ENCODE results near the gene NEK11. TPM values are rescaled to one million over a fixed set of nuclear protein-coding genes. Genes with fewer than 3 reads are reported as not detected.

NEK11 gene
- total RNA-seq, 4 donors from 2014 or later = 1.6 to 8.5 (median 3.4) TPM

DNA sequence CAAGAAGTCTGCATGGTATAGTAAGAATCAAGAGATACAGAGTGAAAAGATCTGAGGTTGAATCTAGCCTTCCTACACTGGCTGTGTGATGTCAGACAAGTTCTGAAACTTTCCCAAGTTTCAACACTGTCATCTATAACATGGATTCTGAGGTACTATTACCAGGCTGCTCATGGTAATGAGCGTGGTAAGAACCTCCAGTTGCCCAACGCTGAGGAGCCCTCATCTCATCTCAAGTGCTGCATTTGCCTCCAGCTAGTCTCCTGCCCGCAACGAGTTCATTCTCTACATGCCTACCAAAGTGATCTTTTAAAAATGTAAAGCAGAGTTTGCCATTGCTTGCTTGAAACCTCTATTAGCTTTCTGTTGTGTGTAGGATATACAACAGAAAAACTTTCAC is 168.1 kb downstream of the NEK11 start:
- Histone ChIP-seq H3K9me3 (no peaks in the 10 kb centered on the region), H3K4me1 (no peaks in the 10 kb centered on the region), H3K27me3 (no peaks in the 10 kb centered on the region), H3K36me3 (no peaks in the 10 kb centered on the region), H3K27ac (no peak overlapping the region), H3K4me3 (no peak overlapping the region)
- WGBS, 2 donors = 87 to 93% methylated on average over 4 of the region's 4 CpGs
- intact Hi-C loops (cut with DNase I) = no loop called here
- DNase-seq = no peak
- TF ChIP-seq, protein P1, sequence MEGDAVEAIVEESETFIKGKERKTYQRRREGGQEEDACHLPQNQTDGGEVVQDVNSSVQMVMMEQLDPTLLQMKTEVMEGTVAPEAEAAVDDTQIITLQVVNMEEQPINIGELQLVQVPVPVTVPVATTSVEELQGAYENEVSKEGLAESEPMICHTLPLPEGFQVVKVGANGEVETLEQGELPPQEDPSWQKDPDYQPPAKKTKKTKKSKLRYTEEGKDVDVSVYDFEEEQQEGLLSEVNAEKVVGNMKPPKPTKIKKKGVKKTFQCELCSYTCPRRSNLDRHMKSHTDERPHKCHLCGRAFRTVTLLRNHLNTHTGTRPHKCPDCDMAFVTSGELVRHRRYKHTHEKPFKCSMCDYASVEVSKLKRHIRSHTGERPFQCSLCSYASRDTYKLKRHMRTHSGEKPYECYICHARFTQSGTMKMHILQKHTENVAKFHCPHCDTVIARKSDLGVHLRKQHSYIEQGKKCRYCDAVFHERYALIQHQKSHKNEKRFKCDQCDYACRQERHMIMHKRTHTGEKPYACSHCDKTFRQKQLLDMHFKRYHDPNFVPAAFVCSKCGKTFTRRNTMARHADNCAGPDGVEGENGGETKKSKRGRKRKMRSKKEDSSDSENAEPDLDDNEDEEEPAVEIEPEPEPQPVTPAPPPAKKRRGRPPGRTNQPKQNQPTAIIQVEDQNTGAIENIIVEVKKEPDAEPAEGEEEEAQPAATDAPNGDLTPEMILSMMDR (IDR thresholded peaks at IDR 0.05) = no peak
- TF ChIP-seq POLR2A (IDR thresholded peaks at IDR 0.05) = no peak

GRCh38 chr3:131200636-131201199 is 174.0 kb downstream of the NEK11 start:
- no peaks in the 10 kb centered on the region for H3K27me3 ChIP-seq
- no peak for TF ChIP-seq POLR2A (IDR thresholded peaks at IDR 0.05)
- TF ChIP-seq, protein P1 (IDR thresholded peaks at IDR 0.05) = no peak
- 93 to 94% methylated on average over 4 of the region's 4 CpGs for WGBS, 2 donors
- peaks cover 0 to 9% (median 3%) of the 10 kb centered on the region in 3 donors for H3K9me3 ChIP-seq
- no peaks in the 10 kb centered on the region for H3K4me1 ChIP-seq
- no peak overlapping the region for H3K27ac ChIP-seq
- H3K4me3 ChIP-seq = no peak overlapping the region
- intact Hi-C loops (cut with DNase I) = no loop called here
- no peak for DNase-seq
- peaks cover 0 to 6% (median 0%) of the 10 kb centered on the region in 3 donors for H3K36me3 ChIP-seq

DNA sequence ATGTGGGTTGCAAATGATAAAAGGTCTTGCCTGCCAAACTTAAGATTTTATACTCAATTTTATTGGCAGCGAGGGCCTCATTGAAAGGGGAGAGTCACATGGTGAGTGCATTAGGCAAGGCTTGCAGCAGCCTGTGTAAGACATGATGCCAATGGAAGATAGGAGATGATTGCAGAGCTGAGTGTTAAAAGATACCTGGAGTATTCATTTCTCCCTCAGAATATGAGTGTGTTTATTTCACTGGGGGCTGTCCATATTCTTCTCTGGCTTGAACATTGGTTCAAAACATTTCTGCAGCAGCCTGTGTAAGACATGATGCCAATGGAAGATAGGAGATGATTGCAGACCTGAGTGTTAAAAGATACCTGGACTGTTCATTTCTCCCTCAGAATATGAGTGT is 189.7 kb downstream of the NEK11 start:
- Histone ChIP-seq H3K4me3 (no peak overlapping the region), H3K4me1 (peaks cover 0 to 3% (median 0%) of the 10 kb centered on the region in 3 donors), H3K27ac (no peak overlapping the region), H3K9me3 (no peaks in the 10 kb centered on the region), H3K36me3 (no peaks in the 10 kb centered on the region), H3K27me3 (no peaks in the 10 kb centered on the region)
- DNase-seq = no peak
- intact Hi-C loops (cut with DNase I) = no loop called here
- WGBS, 2 donors = 47 to 62% methylated on average over 1 of the region's 1 CpG
- TF ChIP-seq POLR2A (IDR thresholded peaks at IDR 0.05) = no peak
- TF ChIP-seq, protein P1 (IDR thresholded peaks at IDR 0.05) = no peak

GRCh38 chr3:131216801-131217200 is 190.1 kb downstream of the NEK11 start:
- 47 to 48% methylated on average over 6 of the region's 6 CpGs for WGBS, 2 donors
- H3K27me3 ChIP-seq = no peaks in the 10 kb centered on the region
- no peak for TF ChIP-seq POLR2A (IDR thresholded peaks at IDR 0.05)
- TF ChIP-seq, protein P1 (IDR thresholded peaks at IDR 0.05) = no peak
- no peaks in the 10 kb centered on the region for H3K9me3 ChIP-seq
- peaks cover 0 to 3% (median 0%) of the 10 kb centered on the region in 3 donors for H3K4me1 ChIP-seq
- H3K4me3 ChIP-seq = no peak overlapping the region
- H3K36me3 ChIP-seq = no peaks in the 10 kb centered on the region
- DNase-seq = no peak
- no peak overlapping the region for H3K27ac ChIP-seq
- intact Hi-C loops (cut with DNase I) = no loop called here

- intact Hi-C loops (cut with DNase I) = no loop called here
- Histone ChIP-seq H3K27me3 (no peaks in the 10 kb centered on the region), H3K4me3 (no peak overlapping the region), H3K36me3 (no peaks in the 10 kb centered on the region), H3K27ac (no peak overlapping the region), H3K4me1 (peaks cover 0 to 3% (median 0%) of the 10 kb centered on the region in 3 donors), H3K9me3 (no peaks in the 10 kb centered on the region)
- TF ChIP-seq POLR2A (IDR thresholded peaks at IDR 0.05) = no peak
- TF ChIP-seq, protein P1 (IDR thresholded peaks at IDR 0.05) = no peak
- 34 to 56% methylated on average over 6 of the region's 6 CpGs for WGBS, 2 donors
- DNase-seq = no peak
Measured at GRCh38 chr3:131217296-131217741, 190.6 kb downstream of the NEK11 start.
